ENCODE results near the gene BTBD2. TPM values are rescaled to one million over a fixed set of nuclear protein-coding genes. Genes with fewer than 3 reads are reported as not detected.
A peak's percentile ranks its signal among the peaks of the same experiment; 100 is the strongest.

The BTBD2 gene
- total and polyA plus RNA-seq, 8 donors: 63.1 to 112 (median 95.2) TPM

DNA sequence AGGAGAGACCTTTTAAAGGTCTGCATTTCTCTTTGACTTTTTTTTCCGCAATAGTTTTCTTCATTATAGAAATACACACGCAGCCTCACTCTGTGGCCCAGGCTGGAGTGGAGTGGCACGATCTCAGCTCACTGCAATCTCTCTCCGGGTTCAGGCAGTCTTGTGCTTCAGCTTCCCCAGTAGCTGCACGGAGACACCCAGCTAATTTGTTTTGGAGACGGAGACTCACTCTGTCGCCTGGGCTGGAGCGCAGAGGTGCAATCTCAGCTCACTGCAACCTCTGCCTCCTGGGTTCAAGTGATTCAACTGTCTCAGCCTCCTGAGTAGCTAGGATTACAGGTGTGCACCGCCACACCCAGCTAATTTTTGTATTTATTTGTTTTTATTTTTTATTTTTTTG, 47.3 kb upstream of the BTBD2 start:
- intact Hi-C loops (cut with DNase I): no loop called here
- Histone ChIP-seq H3K4me1 (peaks cover 33 to 53% of the 10 kb centered on the region in 2 donors), H3K27ac (no peak overlapping the region), H3K4me3 (no peak overlapping the region), H3K27me3 (no peaks in the 10 kb centered on the region), H3K9me3 (no peaks in the 10 kb centered on the region), H3K36me3 (no peaks in the 10 kb centered on the region)
- DNase-seq (no peak), ATAC-seq (no peak)
- TF ChIP-seq CTCF (IDR thresholded peaks at IDR 0.05): no peak

- H3K36me3 ChIP-seq: no peaks in the 10 kb centered on the region
- H3K27me3 ChIP-seq: no peaks in the 10 kb centered on the region
- ATAC-seq: no peak
- peaks cover 33 to 57% of the 10 kb centered on the region in 2 donors for H3K4me1 ChIP-seq
- H3K4me3 ChIP-seq: peak overlapping the region in 1 of 2 donors; percentile 74
- intact Hi-C loops (cut with DNase I): no loop called here
- TF ChIP-seq CTCF (IDR thresholded peaks at IDR 0.05): no peak
- no peak for DNase-seq
- H3K27ac ChIP-seq: peak overlapping the region; percentile 99 to 100
- H3K9me3 ChIP-seq: no peaks in the 10 kb centered on the region
Observed at GRCh38 chr19:2062389-2062729, 46.8 kb upstream of the BTBD2 start.

GRCh38 chr19:2061495-2062388, 46.2 kb upstream of the BTBD2 start:
- no peaks in the 10 kb centered on the region for H3K36me3 ChIP-seq
- peak overlapping the region; percentile 46 to 74 for H3K4me3 ChIP-seq
- peak overlapping the region; percentile 99 to 100 for H3K27ac ChIP-seq
- peak; percentile 99 for DNase-seq
- no peaks in the 10 kb centered on the region for H3K9me3 ChIP-seq
- peaks cover 33 to 63% of the 10 kb centered on the region in 2 donors for H3K4me1 ChIP-seq
- no peaks in the 10 kb centered on the region for H3K27me3 ChIP-seq
- intact Hi-C loops (cut with DNase I): no loop called here
- peak in 1 of 2 donors; percentile 7 for TF ChIP-seq CTCF (IDR thresholded peaks at IDR 0.05)
- peak; percentile 87 for ATAC-seq

- Histone ChIP-seq H3K9me3 (no peaks in the 10 kb centered on the region), H3K27me3 (no peaks in the 10 kb centered on the region), H3K4me1 (peaks cover 38 to 68% of the 10 kb centered on the region in 2 donors), H3K4me3 (peak overlapping the region; percentile 46 to 74), H3K27ac (peak overlapping the region; percentile 99 to 100), H3K36me3 (no peaks in the 10 kb centered on the region)
- no peak for TF ChIP-seq CTCF (IDR thresholded peaks at IDR 0.05)
- peak in 2 of 4 donors; percentile 80 to 90 for DNase-seq
- peak; percentile 44 for ATAC-seq
- intact Hi-C loops (cut with DNase I): no loop called here
Observed at GRCh38 chr19:2060884-2061494, 45.5 kb upstream of the BTBD2 start.

All from left lung (tissue), 10 donors.